GM06990 (cell line): ENCODE measurements around the gene NENF.
"Not testable (repeated sequence)": the region's sequence is repeated elsewhere in the genome, so short reads cannot be mapped to it uniquely, and the experiment has no call there.

ENCODE experiments used
- DNase-seq: peaks from one replicate; pipeline ENCODE4 v3.0.0-alpha.2; 2011; ENCODE audit not compliant: insufficient read length; ENCODE audit errors: extremely low read depth
- H3K27me3 ChIP-seq: replicated peaks from 2 replicates; pipeline ENCODE4 v1.6.0; 2011; ENCODE audit warnings: low read length; ENCODE audit not compliant: control insufficient read depth, insufficient read depth
- H3K36me3 ChIP-seq: 2 replicates; pipeline ENCODE4 v1.5.1; 2011; ENCODE audit warnings: low read length; ENCODE audit not compliant: control insufficient read depth, insufficient read depth
- H3K4me3 ChIP-seq: replicated peaks from 2 replicates; pipeline ENCODE4 v1.5.1; 2011; ENCODE audit warnings: low read depth, mild to moderate bottlenecking, control low read depth, low read length
- CTCF ChIP-seq: IDR thresholded peaks from 2 replicates; pipeline ENCODE4 v1.5.1; 2011; ENCODE audit warnings: low read length, control low read depth, mild to moderate bottlenecking, inconsistent platforms; ENCODE audit not compliant: insufficient read depth, poor library complexity, severe bottlenecking

NENF gene

GRCh38 chr1:212470059-212470458, 37.3 kb downstream of the NENF start:
- Histone ChIP-seq H3K4me3 (no peak overlapping the region), H3K27me3 (no peaks in the 10 kb centered on the region), H3K36me3 (no peaks in the 10 kb centered on the region)
- TF ChIP-seq CTCF, result no peak
- DNase-seq, result no peak

GRCh38 chr1:212471286-212471685, 38.6 kb downstream of the NENF start:
- H3K36me3 ChIP-seq, result no peaks in the 10 kb centered on the region
- no peak overlapping the region for H3K4me3 ChIP-seq
- no peaks in the 10 kb centered on the region for H3K27me3 ChIP-seq
- DNase-seq, result no peak
- no peak for TF ChIP-seq CTCF

GRCh38 chr1:212471891-212472675, 39.4 kb downstream of the NENF start:
- Histone ChIP-seq H3K27me3 (no peaks in the 10 kb centered on the region), H3K36me3 (no peaks in the 10 kb centered on the region), H3K4me3 (no peak overlapping the region)
- DNase-seq, result no peak
- TF ChIP-seq CTCF, result no peak

GRCh38 chr1:212473729-212474128, 41.0 kb downstream of the NENF start:
- no peak for DNase-seq
- H3K4me3 ChIP-seq, result no peak overlapping the region
- no peaks in the 10 kb centered on the region for H3K27me3 ChIP-seq
- TF ChIP-seq CTCF, result no peak
- no peaks in the 10 kb centered on the region for H3K36me3 ChIP-seq

GRCh38 chr1:212475151-212475550, 42.4 kb downstream of the NENF start:
- Histone ChIP-seq H3K36me3 (no peaks in the 10 kb centered on the region), H3K27me3 (no peaks in the 10 kb centered on the region), H3K4me3 (no peak overlapping the region)
- DNase-seq, result no peak
- no peak for TF ChIP-seq CTCF

- H3K36me3 ChIP-seq, H3K4me3 ChIP-seq, DNase-seq, H3K27me3 ChIP-seq: not testable (repeated sequence)
Measured at GRCh38 chr1:212475831-212476230, 43.1 kb downstream of the NENF start.
